Neural cell (in vitro differentiated cells): Measurements from ENCODE around the gene PIGM. TPM values are rescaled to one million over a fixed set of nuclear protein-coding genes. Genes with fewer than 3 reads are reported as not detected.

Experiments
- H2AFZ ChIP-seq: fragments of 200-600, 300-800 bp; sonication (generic), shearing (Covaris generic); 2 replicates; pipeline ENCODE4 v1.6.0; 2014; ENCODE audit warnings: low read depth, mild to moderate bottlenecking, antibody characterized with exemption, low read length, moderate library complexity
- H3F3A ChIP-seq: fragments of 200-600 bp; shearing (Covaris generic); 2 replicates; pipeline ENCODE4 v1.6.1; 2016; ENCODE audit warnings: mild to moderate bottlenecking, moderate library complexity, mixed read lengths, antibody characterized with exemption, low read length; ENCODE audit not compliant: insufficient read depth, poor library complexity, severe bottlenecking
- H3K27ac ChIP-seq: fragments of 200-600, 300-800 bp; sonication (generic), shearing (Covaris generic); 2 replicates; pipeline ENCODE4 v1.5.1; 2014; ENCODE audit warnings: mild to moderate bottlenecking, low read length, moderate library complexity
- H3K27me3 ChIP-seq: fragments of 300-800, 200-600 bp; sonication (generic), shearing (Covaris generic); 2 replicates; pipeline ENCODE4 v1.6.0; 2014; ENCODE audit warnings: mild to moderate bottlenecking, low read depth, low read length, moderate library complexity; ENCODE audit not compliant: insufficient read depth
- H3K36me3 ChIP-seq: fragments of 300-800, 200-600 bp; sonication (generic), shearing (Covaris generic); 2 replicates; pipeline ENCODE4 v1.5.1; 2014; ENCODE audit warnings: mild to moderate bottlenecking, antibody characterized with exemption, low read length, moderate library complexity; ENCODE audit not compliant: insufficient read depth
- H3K4me2 ChIP-seq: fragments of 300-800, 200-600 bp; sonication (generic), shearing (Covaris generic); 2 replicates; pipeline ENCODE4 v1.6.0; 2014; ENCODE audit warnings: mild to moderate bottlenecking, low read length
- H3K4me3 ChIP-seq: fragments of 300-800, 200-600 bp; sonication (generic), shearing (Covaris generic); 2 replicates; pipeline ENCODE4 v1.5.1; 2014; ENCODE audit warnings: mild to moderate bottlenecking, low read length, moderate library complexity
- H3K79me2 ChIP-seq: fragments of 200-600 bp; shearing (Covaris generic); replicated peaks from 2 replicates; pipeline ENCODE4 v1.6.0; 2014; ENCODE audit warnings: mild to moderate bottlenecking, low read length, moderate library complexity; ENCODE audit not compliant: insufficient read depth
- H3K9ac ChIP-seq: fragments of 300-800, 200-600 bp; sonication (generic), shearing (Covaris generic); 2 replicates; pipeline ENCODE4 v1.6.1; 2016; ENCODE audit warnings: mild to moderate bottlenecking, low read length, mixed read lengths
- H3K9me2 ChIP-seq: fragments of 200-600 bp; shearing (Covaris generic); 2 replicates; pipeline ENCODE4 v1.6.1; 2016; ENCODE audit warnings: mild to moderate bottlenecking, low read length, mixed read lengths; ENCODE audit not compliant: insufficient read depth
- H3K9me3 ChIP-seq: fragments of 200-600, 300-800 bp; sonication (generic), shearing (Covaris generic); 2 replicates; pipeline ENCODE4 v1.6.1; 2016; ENCODE audit warnings: mild to moderate bottlenecking, mixed run types, low read length, moderate library complexity, mixed read lengths
- H4K20me1 ChIP-seq: fragments of 200-600 bp; shearing (Covaris generic); 2 replicates; pipeline ENCODE4 v1.6.1; 2016; ENCODE audit warnings: mild to moderate bottlenecking, mixed run types; ENCODE audit not compliant: insufficient read depth
- CTCF ChIP-seq: fragments of 450-650 bp; IDR thresholded peaks from 2 replicates; pipeline ENCODE4 v1.5.1; 2014; ENCODE audit warnings: antibody characterized with exemption, mild to moderate bottlenecking, moderate library complexity; ENCODE audit not compliant: poor library complexity, severe bottlenecking
- EP300 ChIP-seq: fragments of 450-650 bp; conservative IDR thresholded peaks from 2 replicates; pipeline ENCODE4 v1.6.1; 2014; ENCODE audit warnings: antibody characterized with exemption, mild to moderate bottlenecking, moderate library complexity; ENCODE audit not compliant: poor library complexity, severe bottlenecking
- EZH2 ChIP-seq: fragments of 200-600, 300-800 bp; shearing (Covaris generic), sonication (generic); IDR thresholded peaks from 2 replicates; pipeline ENCODE4 v1.6.1; 2014; ENCODE audit warnings: antibody characterized with exemption, low read length, borderline replicate concordance, mild to moderate bottlenecking; ENCODE audit not compliant: insufficient read depth, poor library complexity, severe bottlenecking
- MXI1 ChIP-seq: fragments of 450-650 bp; conservative IDR thresholded peaks from 2 replicates; pipeline ENCODE4 v1.6.1; 2014; ENCODE audit warnings: antibody characterized with exemption, mild to moderate bottlenecking; ENCODE audit not compliant: poor library complexity, severe bottlenecking
- POLR2AphosphoS5 ChIP-seq: IDR thresholded peaks from 2 replicates; pipeline ENCODE4 v1.6.1; 2012
- RAD21 ChIP-seq: fragments of 450-650 bp; conservative IDR thresholded peaks from 2 replicates; pipeline ENCODE4 v1.6.1; 2014; ENCODE audit warnings: antibody characterized with exemption, mild to moderate bottlenecking, moderate library complexity
- REST ChIP-seq: IDR thresholded peaks from 2 replicates; pipeline ENCODE4 v1.6.1; 2012; ENCODE audit warnings: borderline replicate concordance
- SMC3 ChIP-seq: fragments of 450-650 bp; conservative IDR thresholded peaks from 2 replicates; pipeline ENCODE4 v1.6.1; 2014; ENCODE audit warnings: antibody characterized with exemption, mild to moderate bottlenecking, moderate library complexity; ENCODE audit not compliant: poor library complexity
- TAF1 ChIP-seq: IDR thresholded peaks from 2 replicates; pipeline ENCODE4 v1.6.1; 2012; ENCODE audit warnings: low read depth
- polyA plus RNA-seq: library from polyadenylated mRNA; depleted of rRNA; stranded (reverse); fragments of >200 nt; gene quantifications from 2 replicates; pipeline ENCODE4 v1.2.3, GENCODE V29; 2014

PIGM gene
- polyA plus RNA-seq, 1 donor from 2014 or later, result 3.8 TPM

- Histone ChIP-seq H3F3A (no peaks in the 10 kb centered on the region), H4K20me1 (no peaks in the 10 kb centered on the region), H3K36me3 (no peaks in the 10 kb centered on the region), H2AFZ (no peak overlapping the region), H3K27ac (no peak overlapping the region), H3K4me2 (no peak overlapping the region), H3K9me2 (no peaks in the 10 kb centered on the region), H3K79me2 (no peaks in the 10 kb centered on the region), H3K9me3 (no peaks in the 10 kb centered on the region), H3K27me3 (no peaks in the 10 kb centered on the region), H3K9ac (no peak overlapping the region), H3K4me3 (no peak overlapping the region)
- TF ChIP-seq RAD21, result no peak
- no peak for TF ChIP-seq EZH2
- no peak for TF ChIP-seq SMC3
- TF ChIP-seq REST, result no peak
- TF ChIP-seq TAF1, result no peak
- no peak for TF ChIP-seq MXI1
- no peak for TF ChIP-seq EP300
- no peak for TF ChIP-seq POLR2AphosphoS5
Observed at GRCh38 chr1:160061369-160062229, 29.8 kb upstream of the PIGM start.

- Histone ChIP-seq H3K27me3 (no peaks in the 10 kb centered on the region), H3K4me3 (no peak overlapping the region), H3K79me2 (no peaks in the 10 kb centered on the region), H3K9me2 (no peaks in the 10 kb centered on the region), H2AFZ (no peak overlapping the region), H3K36me3 (no peaks in the 10 kb centered on the region), H4K20me1 (no peaks in the 10 kb centered on the region), H3K9ac (no peak overlapping the region), H3F3A (no peaks in the 10 kb centered on the region), H3K4me2 (no peak overlapping the region), H3K9me3 (no peaks in the 10 kb centered on the region), H3K27ac (no peak overlapping the region)
- no peak for TF ChIP-seq EZH2
- TF ChIP-seq POLR2AphosphoS5, result no peak
- TF ChIP-seq MXI1, result no peak
- TF ChIP-seq RAD21, result no peak
- no peak for TF ChIP-seq TAF1
- TF ChIP-seq EP300, result no peak
- no peak for TF ChIP-seq SMC3
- TF ChIP-seq CTCF, result no peak
- TF ChIP-seq REST, result no peak
Observed at GRCh38 chr1:160058087-160058486, 26.3 kb upstream of the PIGM start.
